Measurements from ENCODE around the gene TKT. TPM values are rescaled to one million over a fixed set of nuclear protein-coding genes. Genes with fewer than 3 reads are reported as not detected.

TKT gene
- total RNA-seq, 1 experiment from 2014 or later = 186 TPM

DNA sequence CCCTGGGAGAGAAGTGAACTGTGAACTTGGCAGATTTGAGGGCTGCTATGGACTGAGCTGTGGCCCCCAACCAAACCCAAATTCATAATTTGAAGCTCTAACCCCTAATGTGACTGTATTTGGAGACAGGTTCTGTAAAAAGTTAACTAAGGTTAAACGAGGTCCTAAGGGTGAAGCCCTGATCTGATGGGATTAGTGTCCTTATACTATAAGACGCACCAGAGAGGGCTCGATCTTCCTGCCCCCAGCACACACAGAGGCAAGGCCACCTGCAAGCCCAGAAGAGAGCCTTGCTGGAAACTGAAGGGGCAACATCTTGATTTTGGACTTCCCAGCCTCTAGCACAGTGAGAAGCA, 34.0 kb downstream of the TKT start:
- Histone ChIP-seq H3K4me3 (ENCODE audit: low read depth, low read length, poor library complexity, severe bottlenecking) (no peak overlapping the region), H3K27me3 (replicated peaks; ENCODE audit: insufficient read depth, low read depth, low read length, poor library complexity) (no peaks in the 10 kb centered on the region), H3K4me1 (ENCODE audit: insufficient read depth, low read length, poor library complexity, severe bottlenecking) (peaks cover 3% of the 10 kb centered on the region), H3K27ac (ENCODE audit: low read depth, low read length, poor library complexity, severe bottlenecking) (no peak overlapping the region), H3K36me3 (ENCODE audit: insufficient read depth, low read length, poor library complexity, severe bottlenecking) (peaks cover 10% of the 10 kb centered on the region), H3K9me3 (ENCODE audit: low read depth, low read length, poor library complexity, severe bottlenecking) (no peaks in the 10 kb centered on the region)
- intact Hi-C loops (cut with micrococcal nuclease; ENCODE audit: unreplicated experiment) = no loop called here
- DNase-seq (ENCODE audit: low spot score) = no peak
- CTCF ChIA-PET = no interaction called here
- BruUV-seq (replicated peaks) = no TSS peak
- POLR2A ChIA-PET (ENCODE audit: low non-redundant PET) = no interaction called here
- TF ChIP-seq, protein P1, sequence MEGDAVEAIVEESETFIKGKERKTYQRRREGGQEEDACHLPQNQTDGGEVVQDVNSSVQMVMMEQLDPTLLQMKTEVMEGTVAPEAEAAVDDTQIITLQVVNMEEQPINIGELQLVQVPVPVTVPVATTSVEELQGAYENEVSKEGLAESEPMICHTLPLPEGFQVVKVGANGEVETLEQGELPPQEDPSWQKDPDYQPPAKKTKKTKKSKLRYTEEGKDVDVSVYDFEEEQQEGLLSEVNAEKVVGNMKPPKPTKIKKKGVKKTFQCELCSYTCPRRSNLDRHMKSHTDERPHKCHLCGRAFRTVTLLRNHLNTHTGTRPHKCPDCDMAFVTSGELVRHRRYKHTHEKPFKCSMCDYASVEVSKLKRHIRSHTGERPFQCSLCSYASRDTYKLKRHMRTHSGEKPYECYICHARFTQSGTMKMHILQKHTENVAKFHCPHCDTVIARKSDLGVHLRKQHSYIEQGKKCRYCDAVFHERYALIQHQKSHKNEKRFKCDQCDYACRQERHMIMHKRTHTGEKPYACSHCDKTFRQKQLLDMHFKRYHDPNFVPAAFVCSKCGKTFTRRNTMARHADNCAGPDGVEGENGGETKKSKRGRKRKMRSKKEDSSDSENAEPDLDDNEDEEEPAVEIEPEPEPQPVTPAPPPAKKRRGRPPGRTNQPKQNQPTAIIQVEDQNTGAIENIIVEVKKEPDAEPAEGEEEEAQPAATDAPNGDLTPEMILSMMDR (conservative IDR thresholded peaks at IDR 0.05; ENCODE audit: low read depth, low read length) = no peak
- no peak for TF ChIP-seq EZH2 (IDR thresholded peaks at IDR 0.05; ENCODE audit: borderline replicate concordance, low read depth, low read length, poor library complexity, severe bottlenecking)

DNA sequence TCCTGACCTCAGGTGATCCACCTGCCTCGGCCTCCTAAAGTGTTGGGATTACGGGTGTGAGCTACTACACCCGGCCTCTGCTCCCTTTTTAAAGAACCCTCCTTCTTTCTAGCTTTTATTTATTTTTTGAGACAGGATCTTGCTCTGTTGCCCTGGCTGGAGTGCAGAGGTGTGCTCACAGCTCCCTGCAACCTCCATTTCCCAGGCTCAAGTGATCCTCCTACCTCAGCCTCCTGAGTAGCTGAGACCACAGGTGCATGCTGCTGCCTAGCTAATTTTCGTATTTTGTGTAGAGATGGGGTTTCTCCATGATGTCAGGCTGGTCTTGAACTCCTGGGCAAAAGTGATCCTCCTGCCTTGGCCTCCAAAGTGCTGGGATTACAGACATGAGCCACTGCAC, 34.5 kb downstream of the TKT start:
- no peak overlapping the region for H3K4me3 ChIP-seq (ENCODE audit: low read depth, low read length, poor library complexity, severe bottlenecking)
- ChIA-PET POLR2A (ENCODE audit: low non-redundant PET) (no interaction called here), CTCF (no interaction called here)
- TF ChIP-seq, protein P1 (conservative IDR thresholded peaks at IDR 0.05; ENCODE audit: low read depth, low read length) = no peak
- no peak for TF ChIP-seq EZH2 (IDR thresholded peaks at IDR 0.05; ENCODE audit: borderline replicate concordance, low read depth, low read length, poor library complexity, severe bottlenecking)
- intact Hi-C loops (cut with micrococcal nuclease; ENCODE audit: unreplicated experiment) = no loop called here
- no TSS peak for BruUV-seq (replicated peaks)
- peaks cover 3% of the 10 kb centered on the region for H3K4me1 ChIP-seq (ENCODE audit: insufficient read depth, low read length, poor library complexity, severe bottlenecking)
- no peaks in the 10 kb centered on the region for H3K27me3 ChIP-seq (replicated peaks; ENCODE audit: insufficient read depth, low read depth, low read length, poor library complexity)
- peaks cover 6% of the 10 kb centered on the region for H3K36me3 ChIP-seq (ENCODE audit: insufficient read depth, low read length, poor library complexity, severe bottlenecking)
- H3K27ac ChIP-seq (ENCODE audit: low read depth, low read length, poor library complexity, severe bottlenecking) = no peak overlapping the region
- DNase-seq (ENCODE audit: low spot score) = no peak
- no peaks in the 10 kb centered on the region for H3K9me3 ChIP-seq (ENCODE audit: low read depth, low read length, poor library complexity, severe bottlenecking)

DNA sequence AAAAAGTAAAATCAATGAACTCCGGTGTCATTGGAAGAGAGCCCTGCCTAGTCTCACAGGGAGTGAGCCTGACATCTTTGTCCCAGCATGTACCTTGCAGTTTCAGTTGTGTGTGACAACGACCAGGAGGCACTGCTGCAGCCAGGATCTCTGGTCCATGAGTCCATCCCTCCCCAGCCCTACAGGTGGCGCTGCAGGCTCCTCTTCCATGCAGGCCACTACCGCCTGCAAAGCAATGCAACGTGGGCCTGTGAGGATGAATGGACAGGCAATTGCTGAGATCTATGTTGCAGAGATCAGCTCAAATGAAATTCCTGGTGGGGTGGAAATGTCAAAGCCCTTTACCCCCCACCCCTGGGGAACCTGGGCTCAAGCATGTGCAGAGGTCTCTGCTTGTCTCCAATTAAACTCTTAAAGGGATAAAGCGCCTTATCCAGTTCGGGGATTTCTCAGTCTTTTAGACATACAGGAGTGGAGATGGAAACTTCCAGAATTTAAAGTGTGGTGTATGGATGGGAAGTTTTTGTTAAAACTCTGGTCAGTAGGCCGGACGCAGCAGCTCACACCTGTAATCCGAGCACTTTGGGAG, 35.8 kb downstream of the TKT start:
- BruUV-seq (replicated peaks) = no TSS peak
- Histone ChIP-seq H3K9me3 (ENCODE audit: low read depth, low read length, poor library complexity, severe bottlenecking) (no peaks in the 10 kb centered on the region), H3K4me3 (ENCODE audit: low read depth, low read length, poor library complexity, severe bottlenecking) (no peak overlapping the region), H3K27ac (ENCODE audit: low read depth, low read length, poor library complexity, severe bottlenecking) (no peak overlapping the region), H3K4me1 (ENCODE audit: insufficient read depth, low read length, poor library complexity, severe bottlenecking) (peaks cover 3% of the 10 kb centered on the region), H3K36me3 (ENCODE audit: insufficient read depth, low read length, poor library complexity, severe bottlenecking) (no peaks in the 10 kb centered on the region), H3K27me3 (replicated peaks; ENCODE audit: insufficient read depth, low read depth, low read length, poor library complexity) (no peaks in the 10 kb centered on the region)
- DNase-seq (ENCODE audit: low spot score) = peak; percentile 79
- intact Hi-C loops (cut with micrococcal nuclease; ENCODE audit: unreplicated experiment) = no loop called here
- ChIA-PET CTCF (no interaction called here), POLR2A (ENCODE audit: low non-redundant PET) (no interaction called here)
- TF ChIP-seq, protein P1 (conservative IDR thresholded peaks at IDR 0.05; ENCODE audit: low read depth, low read length) = peak; percentile 81
- no peak for TF ChIP-seq EZH2 (IDR thresholded peaks at IDR 0.05; ENCODE audit: borderline replicate concordance, low read depth, low read length, poor library complexity, severe bottlenecking)

Data from A673 (cell line).